ENCODE data around the gene BRD2.

DNA sequence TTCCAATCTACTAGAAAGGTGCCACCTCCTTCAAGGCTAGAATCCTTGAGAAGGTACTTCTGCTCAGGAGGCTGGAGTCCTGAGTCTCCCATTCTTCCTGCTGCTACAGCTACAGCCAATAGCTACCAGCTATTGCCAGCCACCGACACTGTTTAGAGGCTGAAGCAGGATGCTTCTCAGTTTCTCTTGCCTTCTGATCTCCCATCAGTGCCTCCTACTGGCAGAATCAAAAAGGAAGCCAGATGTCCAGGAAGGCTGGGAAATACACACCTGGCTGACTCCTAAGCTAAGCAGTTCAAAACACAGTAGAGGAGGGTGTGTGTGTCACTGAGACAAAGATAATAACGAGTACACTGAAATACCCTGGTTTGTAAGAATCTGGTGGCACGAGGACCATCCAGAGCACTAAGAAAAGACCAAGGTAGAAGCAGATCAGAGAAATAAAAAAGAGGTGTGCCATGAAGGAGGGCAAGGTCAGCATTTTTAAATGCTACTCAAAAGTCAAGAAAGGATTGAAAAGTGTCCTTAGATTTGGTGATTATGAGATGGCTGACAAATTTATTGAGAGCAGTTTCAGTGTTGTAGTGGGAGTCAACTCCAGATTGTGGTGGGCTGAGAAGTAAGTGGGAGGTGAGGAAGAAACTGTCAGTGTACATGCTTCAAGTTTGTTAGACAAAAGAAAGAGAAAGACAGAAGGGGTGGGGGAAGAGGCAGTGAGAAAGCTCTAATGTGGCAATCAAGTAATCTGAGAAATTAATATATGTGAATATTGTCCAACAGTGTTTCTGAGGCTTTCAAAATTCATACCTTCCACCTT lies 13.2 kb upstream of the BRD2 start:
- no peak for TF ChIP-seq SIN3A (IDR thresholded peaks at IDR 0.05; ENCODE audit: borderline replicate concordance, insufficient read depth, low read length)
- TF ChIP-seq POLR2AphosphoS5 (IDR thresholded peaks at IDR 0.05; ENCODE audit: low read depth, low read length): no peak
- TF ChIP-seq REST (IDR thresholded peaks at IDR 0.05; ENCODE audit: insufficient read depth in 1 of 2, low read depth in 2 of 2, low read length in 2 of 2): no peak
- no peak for TF ChIP-seq TAF1 (IDR thresholded peaks at IDR 0.05; ENCODE audit: borderline replicate concordance, insufficient read depth, low read length)
